Activated CD4-positive, alpha-beta T cell treated with anti-CD3 and anti-CD28 coated beads, Interleukin-2, amount 50 U/mL, for 16 hours (primary cell): ENCODE measurements around the gene EVA1C.
"Not testable (repeated sequence)": the region's sequence is repeated elsewhere in the genome, so short reads cannot be mapped to it uniquely, and the experiment has no call there.

Source experiments
- DNase-seq: peaks from one replicate; pipeline ENCODE4 v3.0.0-alpha.2; 2020

The EVA1C gene

DNA sequence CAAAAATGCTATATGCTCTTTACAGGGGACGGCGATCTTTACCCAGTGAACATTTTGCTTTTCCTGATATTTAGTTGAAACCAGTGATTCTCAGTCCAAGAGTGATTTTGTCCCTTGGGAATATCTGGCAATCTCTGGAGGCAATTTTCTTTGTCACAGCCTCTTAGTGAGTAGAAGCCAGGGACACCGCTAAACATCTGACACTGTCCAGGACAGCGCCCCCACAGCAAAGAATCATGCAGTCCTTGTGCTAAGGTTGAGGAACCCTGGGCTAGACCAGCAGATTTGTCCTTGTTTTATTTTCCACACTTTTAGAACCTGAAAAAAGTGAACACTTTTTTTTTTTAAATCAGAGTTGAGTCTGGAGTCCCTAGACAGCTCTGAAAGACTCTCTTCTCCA, 13.1 kb downstream of the EVA1C start:
- no peak for DNase-seq

GRCh38 chr21:32426066-32426465, 13.6 kb downstream of the EVA1C start:
- no peak for DNase-seq

GRCh38 chr21:32426592-32427051, 14.1 kb downstream of the EVA1C start:
- no peak for DNase-seq

- no peak for DNase-seq
Measured at GRCh38 chr21:32427958-32428623, 15.6 kb downstream of the EVA1C start.

- DNase-seq: not testable (repeated sequence)
Measured at GRCh38 chr21:32432982-32433660, 20.6 kb downstream of the EVA1C start.

DNA sequence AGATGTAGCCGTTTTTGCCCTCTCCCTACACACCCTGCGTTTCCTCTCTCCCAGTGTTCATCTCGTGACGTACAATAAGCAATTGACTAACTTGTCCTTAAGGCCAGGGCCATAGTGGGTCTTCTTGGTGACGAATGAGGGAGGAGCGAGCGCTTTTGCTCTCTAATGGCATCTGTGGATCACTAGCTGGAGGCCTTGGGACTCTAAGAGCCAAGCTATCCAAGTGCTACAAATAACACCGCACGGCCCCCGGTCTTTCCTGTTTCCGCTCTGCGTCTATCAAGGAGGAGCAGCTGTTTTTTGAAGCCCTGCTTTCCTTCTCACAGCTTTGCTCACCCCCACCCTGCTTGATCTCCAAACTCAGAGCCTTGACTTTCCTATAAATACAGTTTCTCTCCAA, 25.2 kb downstream of the EVA1C start:
- DNase-seq: no peak

GRCh38 chr21:32442566-32443318, 30.2 kb downstream of the EVA1C start:
- DNase-seq: no peak

GRCh38 chr21:32445101-32445500, 32.6 kb downstream of the EVA1C start:
- DNase-seq: no peak

DNA sequence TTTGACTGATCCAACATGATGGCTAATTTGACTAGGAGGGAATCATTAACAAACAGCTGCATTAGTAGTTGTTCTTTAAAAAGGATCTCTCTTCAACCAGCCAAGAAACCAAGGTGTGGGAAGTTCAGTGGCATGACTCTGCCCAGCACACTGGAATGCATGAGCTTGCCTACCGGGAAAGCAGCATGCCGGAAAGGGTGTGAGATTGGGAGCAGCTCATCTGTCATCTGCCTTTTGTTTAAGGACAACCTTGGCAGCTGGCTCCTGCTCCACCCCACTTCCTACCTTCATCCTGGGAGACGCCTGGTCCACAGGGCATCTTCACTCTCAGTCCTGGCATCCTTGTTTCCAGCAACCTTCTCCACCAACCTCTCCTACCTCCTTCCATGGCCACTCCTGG, 33.9 kb downstream of the EVA1C start:
- not testable (repeated sequence) for DNase-seq

GRCh38 chr21:32447224-32447623, 34.7 kb downstream of the EVA1C start:
- DNase-seq: no peak

- no peak for DNase-seq
Measured at GRCh38 chr21:32448803-32449594, 36.5 kb downstream of the EVA1C start.

DNA sequence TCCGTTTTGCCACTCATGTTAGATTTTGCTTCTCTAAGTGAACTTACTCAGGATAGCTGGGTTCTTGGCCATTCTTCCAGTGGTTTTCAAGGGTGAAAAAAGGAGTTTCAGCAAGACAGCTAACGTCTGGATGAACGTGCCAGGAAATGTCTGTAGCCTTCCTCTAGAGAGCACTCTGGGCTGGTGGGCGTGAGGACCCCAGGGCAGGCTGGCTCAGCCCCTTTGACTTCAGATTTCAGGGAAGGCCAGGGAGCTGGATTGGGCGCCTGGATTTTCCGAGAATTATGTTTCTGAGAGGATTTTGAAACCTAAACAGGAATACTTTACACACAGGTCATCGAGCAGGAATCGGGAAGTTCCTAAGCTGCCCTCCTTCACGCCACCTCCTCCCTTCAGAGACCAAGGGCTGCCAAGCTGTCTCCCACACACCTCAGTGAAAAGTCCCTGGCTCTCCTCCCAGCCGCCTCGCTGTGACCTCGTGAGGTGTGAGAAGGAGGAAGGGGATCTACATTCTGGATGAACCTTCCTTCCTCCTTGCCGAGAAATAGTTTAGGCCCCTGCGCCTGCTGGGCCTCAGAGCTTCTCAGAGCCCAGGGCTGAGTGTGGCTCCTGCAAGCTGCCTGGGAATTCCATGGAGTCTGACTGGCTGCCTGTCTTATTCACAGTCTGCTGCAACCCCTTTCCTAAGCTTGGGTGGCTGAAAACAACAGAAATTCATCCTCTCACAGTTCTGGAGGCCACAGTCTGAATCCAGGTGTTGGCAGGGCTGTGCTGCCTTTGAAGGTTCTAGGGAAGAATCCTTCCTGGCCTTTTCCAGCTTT, 38.6 kb downstream of the EVA1C start:
- DNase-seq: not testable (repeated sequence)

GRCh38 chr21:32452191-32452590, 39.7 kb downstream of the EVA1C start:
- DNase-seq: not testable (repeated sequence)

DNA sequence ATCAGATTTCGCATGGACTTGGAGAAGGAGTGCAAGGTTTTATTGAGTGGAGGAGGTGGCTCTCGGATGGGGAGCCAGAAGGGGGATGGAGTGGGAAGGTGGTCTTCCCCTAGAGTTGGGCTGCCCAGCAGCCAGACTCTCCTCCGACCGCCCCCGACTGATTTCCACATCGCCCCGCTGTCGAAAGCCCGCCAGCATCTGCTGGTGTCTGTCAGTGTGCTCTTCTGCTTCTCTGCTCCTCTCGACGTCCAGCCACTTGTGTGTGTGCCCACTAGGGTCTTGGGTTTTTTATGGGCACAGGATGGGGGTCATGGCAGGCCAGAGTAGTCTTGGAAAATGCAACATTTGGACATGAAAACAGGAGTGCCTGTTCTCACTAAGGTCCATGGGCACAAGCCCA, 40.1 kb downstream of the EVA1C start:
- DNase-seq: no peak

DNA sequence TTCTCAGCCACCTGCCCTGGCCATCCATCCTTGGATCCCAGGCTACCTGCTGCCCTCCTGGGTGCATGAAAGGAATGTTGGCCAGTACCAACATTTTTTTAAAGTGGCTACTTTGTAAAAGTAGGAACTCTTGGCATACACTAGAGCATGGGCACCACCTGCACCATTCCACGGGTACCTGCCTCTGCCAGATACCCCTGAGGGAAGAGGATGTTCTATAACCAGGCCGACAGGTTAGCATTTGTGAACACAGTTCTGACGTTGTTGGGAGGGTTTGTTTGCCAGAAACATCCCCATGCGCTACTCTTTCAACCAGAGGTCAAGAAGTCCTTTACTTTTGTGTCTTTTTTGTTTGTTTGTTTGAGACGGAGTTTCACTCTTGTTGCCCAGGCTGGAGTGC, 43.0 kb downstream of the EVA1C start:
- no peak for DNase-seq

- no peak for DNase-seq
Measured at GRCh38 chr21:32456497-32456918, 44.0 kb downstream of the EVA1C start.

DNA sequence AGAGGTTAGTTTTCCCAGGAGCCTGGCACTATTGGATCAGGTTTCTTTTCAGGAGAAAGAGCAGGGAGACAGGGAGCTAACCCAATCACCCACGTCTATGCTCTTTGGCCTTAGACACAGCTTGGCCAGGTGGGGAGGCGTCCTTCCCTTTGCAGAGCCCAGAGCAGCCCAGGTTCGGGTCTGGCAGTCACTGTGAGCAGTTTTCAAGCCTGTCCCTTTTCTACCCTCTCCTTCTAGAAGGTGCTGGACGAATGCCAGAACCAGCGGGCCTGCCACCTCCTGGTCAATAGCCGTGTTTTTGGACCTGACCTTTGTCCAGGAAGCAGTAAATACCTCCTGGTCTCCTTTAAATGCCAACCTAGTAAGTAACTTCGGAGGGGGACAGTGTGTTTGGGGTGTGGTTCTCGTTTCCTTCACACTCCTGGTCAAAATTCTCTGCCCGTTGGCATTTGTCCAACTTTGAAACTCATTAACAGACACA, 44.9 kb downstream of the EVA1C start:
- DNase-seq: no peak

- DNase-seq: no peak
Measured at GRCh38 chr21:32457962-32458361, 45.5 kb downstream of the EVA1C start.

GRCh38 chr21:32459972-32460371, 47.5 kb downstream of the EVA1C start:
- DNase-seq: no peak

DNA sequence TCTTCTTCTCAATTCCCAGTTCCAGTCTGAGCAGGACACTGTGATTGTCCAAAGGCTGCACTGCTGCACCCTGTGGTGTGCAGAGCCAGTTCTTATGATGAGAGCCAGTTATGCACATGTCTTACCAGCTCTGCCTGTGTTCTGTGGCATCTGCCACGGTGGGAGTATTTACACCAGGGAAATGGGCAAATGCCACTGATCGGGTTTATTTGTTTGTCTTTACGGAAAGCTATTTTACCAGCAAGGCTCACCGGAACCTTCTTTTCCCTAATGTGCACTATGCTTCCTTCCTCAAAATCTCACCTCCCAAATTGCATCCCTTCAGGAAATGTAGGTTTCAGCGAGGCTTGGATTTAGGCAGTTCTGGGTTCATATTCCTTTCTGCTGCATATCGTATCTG, 49.0 kb downstream of the EVA1C start:
- no peak for DNase-seq

DNA sequence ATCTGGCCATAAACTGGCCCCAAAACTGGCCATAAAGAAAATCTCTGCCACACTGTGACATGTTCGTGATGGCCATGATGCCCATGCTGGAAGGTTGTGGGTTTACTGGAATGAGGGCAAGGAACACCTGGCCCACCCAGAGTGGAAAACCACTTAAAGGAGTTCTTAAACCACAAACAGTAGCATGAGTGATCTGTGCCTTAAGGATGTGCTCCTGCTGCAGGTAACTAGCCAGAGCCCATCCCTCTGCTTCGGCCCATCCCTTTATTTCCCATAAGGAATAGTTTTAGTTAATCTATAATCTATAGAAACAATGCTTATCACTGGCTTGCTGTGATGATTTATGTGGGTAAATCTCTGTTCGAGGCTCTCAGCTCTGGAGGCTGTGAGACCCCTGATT, 50.1 kb downstream of the EVA1C start:
- not testable (repeated sequence) for DNase-seq

DNA sequence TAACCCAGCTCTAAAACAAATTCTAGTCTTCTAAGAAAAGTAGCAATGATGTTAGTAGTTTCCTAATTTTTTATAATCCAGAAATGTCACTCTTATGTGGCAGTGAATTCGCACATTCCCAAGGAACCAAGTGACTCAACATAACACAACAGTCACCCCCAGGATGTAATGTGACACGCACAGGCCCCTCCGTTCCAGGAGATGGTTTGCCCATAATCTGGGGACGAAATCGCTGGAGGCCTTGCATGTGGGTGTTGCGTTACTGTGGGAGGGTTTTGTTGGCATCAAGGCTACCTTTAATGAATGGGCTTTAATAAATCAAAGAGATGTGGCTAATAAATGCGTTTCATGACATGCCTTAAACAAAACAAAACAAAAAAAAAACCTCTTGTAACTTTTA, 50.9 kb downstream of the EVA1C start:
- no peak for DNase-seq
